Fibroblast of skin of abdomen (primary cell): Measurements from ENCODE around the gene WRAP73.

ENCODE experiments used
- DNase-seq: peaks from one replicate; pipeline ENCODE4 v3.0.0-alpha.2; 2013

Gene WRAP73

DNA sequence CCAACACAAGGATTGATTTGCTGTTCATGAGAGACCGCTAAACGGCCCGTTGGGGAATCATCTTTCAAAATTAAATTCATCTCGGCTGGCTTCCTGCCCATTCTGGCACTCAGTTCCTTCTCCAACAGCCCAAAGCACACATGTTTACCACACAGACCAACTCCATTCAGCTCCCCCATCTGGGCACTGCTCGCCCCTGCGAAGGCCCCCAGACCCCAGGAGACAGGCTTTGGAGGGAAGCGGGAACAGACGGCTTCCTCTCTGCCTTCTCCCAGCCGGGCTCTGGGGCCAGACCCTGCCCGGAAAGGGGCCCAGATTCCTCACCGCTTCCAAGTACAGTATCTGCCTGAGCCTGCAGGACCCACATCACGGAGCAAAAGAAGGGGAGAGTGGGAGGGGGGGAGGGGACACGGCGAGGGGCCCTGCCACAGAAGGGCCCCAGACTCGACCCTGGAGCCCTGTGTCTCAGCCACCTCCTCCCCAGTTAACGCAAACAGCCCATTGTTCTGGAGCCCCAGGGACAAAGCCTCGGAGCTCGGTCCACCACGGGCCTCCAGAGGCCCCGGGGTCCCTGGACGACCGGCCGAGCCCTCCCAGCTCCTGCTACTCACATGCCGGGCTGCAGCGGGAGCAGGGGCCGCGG is 39.3 kb downstream of the WRAP73 start:
- peak; percentile 47 for DNase-seq

DNA sequence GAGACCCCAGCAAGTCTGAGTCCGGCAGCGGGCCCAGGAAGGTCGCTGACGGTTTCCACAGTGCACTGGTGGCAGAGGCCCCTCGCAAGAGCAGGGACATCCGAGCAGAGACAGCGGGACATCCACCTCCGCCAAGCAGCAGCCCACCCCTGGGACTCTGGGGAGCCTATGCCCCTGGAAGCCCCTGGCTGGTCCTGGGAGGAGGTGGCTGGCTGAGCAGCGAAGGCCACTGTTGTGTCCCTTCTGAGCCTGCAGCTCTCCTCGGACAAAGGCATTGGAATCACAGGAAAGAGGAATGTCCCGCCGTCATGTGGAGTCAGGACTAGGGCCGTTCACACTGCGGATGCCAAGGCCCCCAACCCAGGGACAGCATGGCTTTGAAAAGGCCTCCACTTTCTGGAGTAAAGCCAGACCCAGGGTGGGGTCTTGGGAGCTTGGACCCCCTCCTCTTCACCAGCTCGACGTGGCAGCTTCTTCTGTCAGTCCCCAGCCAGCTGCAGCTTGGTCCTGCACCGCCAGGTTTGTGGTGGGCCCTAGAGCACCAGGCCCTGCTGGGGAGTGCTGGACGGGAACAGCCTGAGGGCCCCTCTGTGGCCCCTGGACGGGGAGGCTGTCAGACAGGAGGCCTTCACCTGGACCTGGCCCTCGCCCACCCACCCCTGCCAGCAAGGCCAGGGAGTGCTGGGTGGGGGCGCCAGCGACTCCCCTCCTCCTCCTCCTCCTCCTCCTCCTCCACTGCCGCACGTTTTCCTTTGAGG is 40.0 kb downstream of the WRAP73 start:
- DNase-seq: no peak

DNA sequence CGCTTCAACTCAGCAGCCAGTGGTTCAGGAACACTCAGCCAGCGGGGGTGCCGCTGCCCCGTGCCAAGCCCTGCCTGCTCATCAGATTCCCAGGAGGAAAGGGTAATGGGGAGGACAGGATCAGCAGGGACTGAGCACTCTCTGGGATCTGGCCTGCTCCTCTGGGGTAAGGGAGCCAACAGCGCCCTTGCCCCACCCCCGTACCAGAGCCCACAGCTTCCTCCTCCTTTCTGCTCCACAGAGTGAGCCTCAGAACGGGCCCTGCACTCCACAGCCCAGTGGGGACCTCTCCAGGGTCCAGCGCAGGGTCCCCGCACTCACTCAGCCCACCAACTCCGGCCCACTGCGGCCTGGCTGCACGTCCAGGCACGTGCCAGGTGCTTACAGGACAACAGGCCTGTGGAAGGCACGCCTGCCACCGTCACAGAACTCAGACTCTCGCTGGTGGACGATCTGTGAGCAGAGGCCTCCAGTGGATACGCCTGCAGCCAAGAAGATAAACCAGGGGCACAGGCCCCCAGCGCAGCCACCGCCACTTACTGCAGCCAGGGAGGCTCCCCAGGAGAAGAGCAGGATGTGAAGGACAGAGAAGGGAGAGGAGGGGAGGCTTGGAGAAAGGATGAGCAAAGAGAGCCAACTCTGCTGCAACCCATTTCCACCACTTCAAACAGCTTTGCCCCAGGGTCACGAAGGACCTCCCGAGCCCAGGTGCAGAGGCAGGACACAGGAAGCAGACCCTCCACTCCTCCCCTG is 40.7 kb downstream of the WRAP73 start:
- no peak for DNase-seq

- no peak for DNase-seq
Observed at GRCh38 chr1:3608154-3608553, 41.7 kb downstream of the WRAP73 start.

DNA sequence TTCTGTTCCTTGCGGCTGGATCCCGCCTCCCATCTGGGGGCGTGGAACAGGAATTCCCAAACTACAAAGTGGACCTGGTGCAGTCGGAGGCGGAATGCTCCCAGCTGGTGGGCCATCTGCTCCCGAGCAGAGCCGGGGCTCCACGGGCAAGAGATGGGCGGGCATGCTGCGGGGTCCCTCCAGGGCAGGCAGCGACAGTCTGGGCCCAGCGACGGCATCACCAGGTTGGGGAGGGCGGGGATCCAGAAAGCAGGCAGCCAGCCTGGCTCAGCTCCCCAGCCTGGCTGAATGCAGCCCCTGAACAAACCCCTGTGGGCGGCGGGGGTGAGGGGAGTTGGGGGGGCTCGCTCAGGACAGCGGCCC is 42.2 kb downstream of the WRAP73 start:
- DNase-seq: no peak

- DNase-seq: no peak
Observed at GRCh38 chr1:3606779-3607702, 42.9 kb downstream of the WRAP73 start.

- DNase-seq: no peak
Observed at GRCh38 chr1:3604997-3605823, 44.7 kb downstream of the WRAP73 start.

DNA sequence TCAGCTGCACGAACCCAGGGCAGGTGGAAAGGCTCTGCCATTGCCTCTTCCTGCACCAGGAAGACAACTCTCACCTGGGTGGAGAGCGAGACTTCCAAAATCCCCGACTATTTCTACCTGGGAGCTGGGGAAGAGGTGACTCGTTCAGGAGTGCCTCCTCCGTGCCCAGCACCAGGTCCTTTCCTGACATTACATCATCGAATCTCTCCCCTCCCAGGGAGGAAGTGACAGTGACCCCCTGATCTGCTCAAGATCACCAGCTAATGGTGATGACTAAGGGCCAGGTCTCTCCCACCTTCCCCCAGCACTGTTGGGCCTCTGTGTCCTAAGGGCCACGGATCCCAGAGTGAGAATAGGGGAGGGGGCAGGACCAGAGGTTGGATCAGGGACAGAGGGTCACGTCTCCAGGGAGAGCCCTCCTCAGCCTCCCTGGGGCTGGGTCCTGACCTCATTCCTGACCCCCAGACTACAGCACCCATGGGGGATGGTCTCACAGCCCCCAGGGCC is 45.4 kb downstream of the WRAP73 start:
- DNase-seq: no peak

- DNase-seq: no peak
Observed at GRCh38 chr1:3603571-3604467, 46.1 kb downstream of the WRAP73 start.

DNA sequence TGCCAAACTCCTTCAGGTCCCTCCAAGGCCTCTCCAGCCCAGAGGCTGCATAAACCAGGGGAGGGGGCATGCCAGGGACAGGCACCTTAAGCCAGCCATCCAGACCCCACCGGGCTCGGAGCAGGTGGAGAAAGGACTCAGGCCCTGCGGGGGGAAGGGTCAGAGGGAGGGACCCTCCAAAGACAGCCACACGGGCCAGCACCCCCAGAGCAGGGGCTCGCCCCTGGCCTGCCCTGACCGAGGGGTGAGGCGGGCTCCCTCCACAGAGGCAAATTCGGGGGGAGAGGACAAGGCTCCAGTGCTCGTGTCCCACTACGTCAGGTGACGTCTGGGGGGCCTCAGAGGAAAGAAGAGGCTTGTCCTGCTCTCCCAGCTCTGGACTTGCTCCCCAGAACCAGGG is 46.7 kb downstream of the WRAP73 start:
- no peak for DNase-seq

DNA sequence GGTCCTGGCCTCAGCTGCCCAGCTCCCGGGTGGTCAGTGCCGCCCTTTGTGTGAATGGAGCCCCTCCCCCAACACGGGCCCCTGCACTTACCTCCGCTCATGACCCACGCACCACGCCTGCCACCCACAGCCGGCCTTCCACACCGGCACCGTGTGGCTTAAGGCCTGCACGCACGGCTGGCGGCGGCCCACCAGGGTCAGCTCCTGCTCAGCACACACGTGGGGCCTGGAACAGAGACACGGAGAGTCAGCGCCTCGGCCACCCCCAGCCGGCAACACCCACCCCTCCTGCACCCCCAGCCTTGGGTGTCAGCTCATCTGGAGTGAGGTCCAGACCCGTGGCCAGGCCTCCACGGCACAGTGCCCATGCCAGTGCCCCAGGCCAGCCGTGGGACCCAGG is 47.5 kb downstream of the WRAP73 start:
- DNase-seq: no peak

- no peak for DNase-seq
Observed at GRCh38 chr1:3601743-3602142, 48.2 kb downstream of the WRAP73 start.

DNA sequence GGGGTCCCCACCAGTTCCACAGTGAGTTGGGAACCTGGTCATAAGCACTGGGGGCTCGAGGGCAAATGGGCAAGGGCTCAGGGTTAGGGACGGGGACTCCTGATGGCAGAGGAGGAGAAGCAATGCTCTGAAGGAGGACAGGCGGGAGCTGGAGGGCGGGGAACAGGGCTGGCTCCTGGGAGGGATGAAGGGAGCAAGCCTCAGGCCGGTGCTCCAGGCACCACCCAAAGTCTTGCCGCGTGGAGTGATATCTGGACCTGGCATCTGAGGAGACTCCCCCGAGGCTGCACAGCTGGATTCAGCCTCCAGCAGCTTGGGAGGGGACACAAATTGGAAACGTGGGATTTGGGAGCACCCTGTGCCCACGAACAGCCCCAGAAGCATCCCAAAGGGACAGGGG is 49.5 kb downstream of the WRAP73 start:
- no peak for DNase-seq

GRCh38 chr1:3599816-3600215 is 50.1 kb downstream of the WRAP73 start:
- DNase-seq: no peak

DNA sequence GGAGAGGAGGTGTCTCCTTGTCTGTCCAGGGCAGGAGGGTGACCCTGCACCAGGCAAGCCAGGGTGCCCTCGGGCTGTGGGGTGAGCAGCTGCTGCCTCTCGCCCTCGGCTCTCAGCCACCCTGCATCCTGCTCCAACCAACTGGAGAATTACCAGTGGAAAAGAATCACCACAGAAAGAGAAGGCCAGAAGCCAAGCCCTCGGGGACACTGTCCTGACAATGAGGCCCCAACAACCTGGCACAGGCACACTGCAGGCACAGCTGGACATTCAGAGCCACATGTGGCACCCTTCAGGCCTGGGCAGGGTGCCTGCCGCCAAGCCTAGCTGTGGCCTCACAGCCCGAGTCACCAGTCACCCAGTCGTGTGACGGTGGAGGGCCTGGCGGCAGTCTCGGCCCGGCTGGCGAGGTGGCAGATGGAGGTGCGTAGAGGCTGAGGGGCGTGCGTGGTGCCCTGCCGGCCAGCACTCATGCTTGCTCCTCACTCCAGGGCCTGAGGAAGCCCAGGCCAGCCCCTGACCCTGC is 50.6 kb downstream of the WRAP73 start:
- DNase-seq: no peak

- DNase-seq: no peak
Observed at GRCh38 chr1:3598522-3599285, 51.2 kb downstream of the WRAP73 start.

- no peak for DNase-seq
Observed at GRCh38 chr1:3598051-3598491, 51.8 kb downstream of the WRAP73 start.

- DNase-seq: no peak
Observed at GRCh38 chr1:3597599-3597964, 52.3 kb downstream of the WRAP73 start.
